ENCODE data around the gene LRRC42.

GRCh38 chr1:53956308-53957168, 10.4 kb downstream of the LRRC42 start:
- no peak for TF ChIP-seq GATA2 (IDR thresholded peaks at IDR 0.05; ENCODE audit: low read depth, low read length)
- no peak for TF ChIP-seq GATA3 (IDR thresholded peaks at IDR 0.05; ENCODE audit: low read depth, low read length)

Measured in SH-SY5Y (cell line).